HUES48 (cell line): Measurements from ENCODE around the gene EXOC4.

Experiments used
- H3K27ac ChIP-seq: one replicate; pipeline ENCODE4 v1.7.0; 2013; ENCODE audit warnings: low read depth, low read length, inconsistent platforms
- H3K27me3 ChIP-seq: 2 replicates; pipeline ENCODE4 v1.6.1; 2013; ENCODE audit warnings: mild to moderate bottlenecking, low read length; ENCODE audit not compliant: control insufficient read depth, insufficient read depth
- H3K36me3 ChIP-seq: 2 replicates; pipeline ENCODE4 v1.6.1; 2013; ENCODE audit warnings: low read length; ENCODE audit not compliant: control insufficient read depth, insufficient read depth
- H3K4me1 ChIP-seq: 2 replicates; pipeline ENCODE4 v1.6.1; 2013; ENCODE audit warnings: mild to moderate bottlenecking, low read length; ENCODE audit not compliant: control insufficient read depth, insufficient read depth
- H3K4me3 ChIP-seq: 2 replicates; pipeline ENCODE4 v1.5.1; 2013; ENCODE audit warnings: mild to moderate bottlenecking, low read depth, low read length
- H3K9ac ChIP-seq: 2 replicates; pipeline ENCODE4 v1.6.1; 2013; ENCODE audit warnings: mild to moderate bottlenecking, low read depth, low read length, moderate library complexity
- H3K9me3 ChIP-seq: 2 replicates; pipeline ENCODE4 v1.6.1; 2013; ENCODE audit warnings: low read length; ENCODE audit not compliant: control insufficient read depth, insufficient read depth

Gene EXOC4

GRCh38 chr7:134085311-134085710 lies 832.4 kb downstream of the EXOC4 start:
- no peak overlapping the region for H3K27ac ChIP-seq

GRCh38 chr7:134086998-134087735 lies 834.3 kb downstream of the EXOC4 start:
- H3K27me3 ChIP-seq: no peaks in the 10 kb centered on the region
- H3K4me3 ChIP-seq: no peak overlapping the region
- H3K36me3 ChIP-seq: no peaks in the 10 kb centered on the region
- no peaks in the 10 kb centered on the region for H3K4me1 ChIP-seq
- H3K27ac ChIP-seq: no peak overlapping the region
- H3K9ac ChIP-seq: no peak overlapping the region
- peaks cover 56% of the 10 kb centered on the region for H3K9me3 ChIP-seq

More at GRCh38 chr7:134085311-134085710, 832.4 kb downstream of the EXOC4 start:
- peaks cover 39% of the 10 kb centered on the region for H3K9me3 ChIP-seq
- H3K9ac ChIP-seq: no peak overlapping the region
- H3K36me3 ChIP-seq: no peaks in the 10 kb centered on the region
- no peaks in the 10 kb centered on the region for H3K27me3 ChIP-seq
- H3K4me3 ChIP-seq: no peak overlapping the region
- H3K4me1 ChIP-seq: no peaks in the 10 kb centered on the region

GRCh38 chr7:134088199-134088598 lies 835.3 kb downstream of the EXOC4 start:
- peaks cover 66% of the 10 kb centered on the region for H3K9me3 ChIP-seq
- H3K27ac ChIP-seq: no peak overlapping the region
- H3K9ac ChIP-seq: no peak overlapping the region
- no peaks in the 10 kb centered on the region for H3K36me3 ChIP-seq
- no peaks in the 10 kb centered on the region for H3K4me1 ChIP-seq
- no peaks in the 10 kb centered on the region for H3K27me3 ChIP-seq
- no peak overlapping the region for H3K4me3 ChIP-seq

- Histone ChIP-seq H3K36me3 (no peaks in the 10 kb centered on the region), H3K27ac (no peak overlapping the region), H3K9ac (no peak overlapping the region), H3K9me3 (peaks cover 70% of the 10 kb centered on the region), H3K4me1 (no peaks in the 10 kb centered on the region), H3K4me3 (no peak overlapping the region), H3K27me3 (no peaks in the 10 kb centered on the region)
These were observed 836.6 kb downstream of the EXOC4 start for GRCh38 chr7:134089446-134089845.

GRCh38 chr7:134098072-134098471 lies 845.2 kb downstream of the EXOC4 start:
- H3K27me3 ChIP-seq: no peaks in the 10 kb centered on the region
- peaks cover 10% of the 10 kb centered on the region for H3K9me3 ChIP-seq
- no peak overlapping the region for H3K27ac ChIP-seq
- no peaks in the 10 kb centered on the region for H3K4me1 ChIP-seq
- H3K4me3 ChIP-seq: no peak overlapping the region
- no peaks in the 10 kb centered on the region for H3K36me3 ChIP-seq
- H3K9ac ChIP-seq: no peak overlapping the region

- Histone ChIP-seq H3K27me3 (no peaks in the 10 kb centered on the region), H3K9ac (no peak overlapping the region), H3K36me3 (no peaks in the 10 kb centered on the region), H3K27ac (no peak overlapping the region), H3K4me3 (no peak overlapping the region), H3K4me1 (no peaks in the 10 kb centered on the region), H3K9me3 (peaks cover under 1% of the 10 kb centered on the region; the same call in 1 of the 2 replicates)
These were observed 848.8 kb downstream of the EXOC4 start for GRCh38 chr7:134101716-134102115.

GRCh38 chr7:134104166-134104565 lies 851.3 kb downstream of the EXOC4 start:
- no peaks in the 10 kb centered on the region for H3K4me1 ChIP-seq
- H3K9ac ChIP-seq: no peak overlapping the region
- H3K27me3 ChIP-seq: no peaks in the 10 kb centered on the region
- no peak overlapping the region for H3K4me3 ChIP-seq
- H3K27ac ChIP-seq: no peak overlapping the region
- H3K9me3 ChIP-seq: no peaks in the 10 kb centered on the region
- H3K36me3 ChIP-seq: no peaks in the 10 kb centered on the region

GRCh38 chr7:134105841-134106240 lies 853.0 kb downstream of the EXOC4 start:
- Histone ChIP-seq H3K9me3 (no peaks in the 10 kb centered on the region), H3K27me3 (no peaks in the 10 kb centered on the region), H3K4me1 (no peaks in the 10 kb centered on the region)

GRCh38 chr7:134108802-134109201 lies 855.9 kb downstream of the EXOC4 start:
- H3K9me3 ChIP-seq: no peaks in the 10 kb centered on the region
- no peaks in the 10 kb centered on the region for H3K36me3 ChIP-seq
- no peak overlapping the region for H3K27ac ChIP-seq
- no peak overlapping the region for H3K4me3 ChIP-seq
- H3K4me1 ChIP-seq: peaks cover 10% of the 10 kb centered on the region
- no peak overlapping the region for H3K9ac ChIP-seq
- H3K27me3 ChIP-seq: no peaks in the 10 kb centered on the region

More at GRCh38 chr7:134105841-134106240, 853.0 kb downstream of the EXOC4 start:
- Histone ChIP-seq H3K27ac (no peak overlapping the region), H3K4me3 (no peak overlapping the region), H3K36me3 (no peaks in the 10 kb centered on the region), H3K9ac (no peak overlapping the region)

- no peak overlapping the region for H3K4me3 ChIP-seq
- H3K9ac ChIP-seq: no peak overlapping the region
- no peaks in the 10 kb centered on the region for H3K9me3 ChIP-seq
- peaks cover 18% of the 10 kb centered on the region for H3K4me1 ChIP-seq
- no peaks in the 10 kb centered on the region for H3K27me3 ChIP-seq
- H3K27ac ChIP-seq: peak overlapping the region; percentile 45
- no peaks in the 10 kb centered on the region for H3K36me3 ChIP-seq
These were observed 860.8 kb downstream of the EXOC4 start for GRCh38 chr7:134113655-134114054.

- Histone ChIP-seq H3K4me3 (no peak overlapping the region), H3K36me3 (no peaks in the 10 kb centered on the region), H3K9ac (no peak overlapping the region), H3K27me3 (no peaks in the 10 kb centered on the region), H3K4me1 (peaks cover 18% of the 10 kb centered on the region), H3K27ac (no peak overlapping the region), H3K9me3 (no peaks in the 10 kb centered on the region)
These were observed 862.1 kb downstream of the EXOC4 start for GRCh38 chr7:134114992-134115391.
